HepG2 (cell line): ENCODE measurements around the gene HSD17B8. TPM values are rescaled to one million over a fixed set of nuclear protein-coding genes. Genes with fewer than 3 reads are reported as not detected.

Source experiments
- ARHGAP35 ChIP-seq: sonication (generic); formaldehyde crosslinking; IDR thresholded peaks from 2 replicates; pipeline ENCODE4 v1.9.0; 2022; ENCODE audit warnings: mild to moderate bottlenecking, inconsistent platforms, moderate library complexity, missing genetic modification reagents, borderline replicate concordance
- FOXA3 ChIP-seq: IDR thresholded peaks from 2 replicates; pipeline ENCODE4 v1.6.1; 2016; ENCODE audit warnings: missing genetic modification reagents, missing compliant biosample characterization
- KLF11 ChIP-seq: IDR thresholded peaks from 2 replicates; pipeline ENCODE4 v1.6.1; 2016; ENCODE audit warnings: missing compliant biosample characterization
- MIER3 ChIP-seq: IDR thresholded peaks from 2 replicates; pipeline ENCODE4 v1.6.1; 2016; ENCODE audit warnings: missing compliant biosample characterization, borderline replicate concordance
- MTA3 ChIP-seq: sonication (generic); formaldehyde crosslinking; IDR thresholded peaks from 2 replicates; pipeline ENCODE4 v1.4.0; 2020; ENCODE audit warnings: missing genetic modification reagents
- NONO ChIP-seq, 2 experiments: fragments of 450-650 bp in 1 of 2; sonication (generic) in 1 of 2; formaldehyde crosslinking in 1 of 2; IDR thresholded peaks in 1 of 2; conservative IDR thresholded peaks in 1 of 2; 2 replicates each; pipeline versions ENCODE4 v1.6.1 to v1.8.0; 2017 to 2022; ENCODE audit warnings: mild to moderate bottlenecking in 1 of 2, missing genetic modification reagents in 1 of 2, moderate library complexity in 1 of 2
- PAWR ChIP-seq: sonication (generic); formaldehyde crosslinking; IDR thresholded peaks from 2 replicates; pipeline ENCODE4 v1.4.0; 2020; ENCODE audit warnings: missing genetic modification reagents, mild to moderate bottlenecking, borderline replicate concordance
- POLR2AphosphoS5 ChIP-seq: IDR thresholded peaks from 2 replicates; pipeline ENCODE4 v1.6.1; 2012; ENCODE audit warnings: low read depth, low read length
- XRCC5 ChIP-seq: fragments of 200-400 bp; formaldehyde crosslinking; optimal IDR thresholded peaks from 2 replicates; pipeline ENCODE3; 2017; ENCODE audit warnings: mild to moderate bottlenecking, low read length
- ZMYM3 ChIP-seq: sonication (generic); formaldehyde crosslinking; IDR thresholded peaks from 2 replicates; pipeline ENCODE4 v1.5.1; 2020; ENCODE audit warnings: mild to moderate bottlenecking, missing genetic modification reagents
- ZNF101 ChIP-seq: sonication (generic); formaldehyde crosslinking; IDR thresholded peaks from 2 replicates; pipeline ENCODE4 v1.4.0; 2020; ENCODE audit warnings: mild to moderate bottlenecking, low read depth, missing genetic modification reagents, borderline replicate concordance
- ZNF136 ChIP-seq: sonication (generic); formaldehyde crosslinking; IDR thresholded peaks from 2 replicates; pipeline ENCODE4 v1.8.1; 2022; ENCODE audit warnings: low read depth, mild to moderate bottlenecking, moderate library complexity, missing genetic modification reagents
- ZNF180 ChIP-seq: sonication (generic); formaldehyde crosslinking; IDR thresholded peaks from 2 replicates; pipeline ENCODE4 v1.4.0; 2020; ENCODE audit warnings: low read depth, missing genetic modification reagents, borderline replicate concordance
- ZNF230 ChIP-seq: sonication (generic); formaldehyde crosslinking; IDR thresholded peaks from 2 replicates; pipeline ENCODE4 v1.4.0; 2020; ENCODE audit warnings: mild to moderate bottlenecking, missing genetic modification reagents
- ZNF556 ChIP-seq: sonication (generic); formaldehyde crosslinking; IDR thresholded peaks from 2 replicates; pipeline ENCODE4 v1.4.0; 2020; ENCODE audit warnings: mild to moderate bottlenecking, missing genetic modification reagents, borderline replicate concordance
- ZNF747 ChIP-seq: sonication (generic); formaldehyde crosslinking; IDR thresholded peaks from 2 replicates; pipeline ENCODE4 v1.8.1; 2023; ENCODE audit warnings: missing genetic modification reagents, mild to moderate bottlenecking, borderline replicate concordance
- ZNF83 ChIP-seq: sonication (generic); formaldehyde crosslinking; IDR thresholded peaks from 2 replicates; pipeline ENCODE4 v1.4.0; 2020; ENCODE audit warnings: missing genetic modification reagents, mild to moderate bottlenecking, borderline replicate concordance
- ZSCAN12 ChIP-seq: sonication (generic); formaldehyde crosslinking; IDR thresholded peaks from 2 replicates; pipeline ENCODE4 v1.9.0; 2021; ENCODE audit warnings: mild to moderate bottlenecking, missing genetic modification reagents
- polyA plus RNA-seq, 8 experiments: library from polyadenylated mRNA; depleted of rRNA in 3 of 8; stranded (reverse) in 7 of 8; unstranded in 1 of 8; fragments of >200 nt; fragmentation: Illumina TruSeq in 4 of 8; extraction: Trizol in 4 of 8; gene quantifications; 2 replicates each; pipeline versions ENCODE4 v1.2.1 to v1.2.3, GENCODE V29; 2011 to 2016; ENCODE audit warnings: low read depth in 4 of 8, missing spikeins in 1 of 8, mixed read lengths in 1 of 8; ENCODE audit not compliant: insufficient read depth in 1 of 8
- total RNA-seq, 5 experiments: library from RNA; depleted of rRNA; stranded (reverse); fragments of >200 nt; fragmentation: Illumina TruSeq; extraction: Trizol; gene quantifications; 2 replicates each; pipeline ENCODE4 v1.2.3, GENCODE V29; 2016; ENCODE audit warnings: low read depth in 1 of 5
- TF ChIP-seq, protein P1 (sequence below): sonication (generic); formaldehyde crosslinking; IDR thresholded peaks from 2 replicates; pipeline ENCODE4 v1.4.0; 2020; ENCODE audit warnings: missing genetic modification reagents, borderline replicate concordance
- TF ChIP-seq, protein P2 (sequence below): sonication (generic); formaldehyde crosslinking; IDR thresholded peaks from 2 replicates; pipeline ENCODE4 v1.5.0; 2020; ENCODE audit warnings: mild to moderate bottlenecking, low read depth, missing genetic modification reagents, borderline replicate concordance
- TF ChIP-seq, protein P3 (sequence below): IDR thresholded peaks from 2 replicates; pipeline ENCODE4 v1.6.1; 2018; ENCODE audit warnings: missing genetic modification reagents, mild to moderate bottlenecking, missing compliant biosample characterization

HSD17B8 gene
- total and polyA plus RNA-seq, 2 of the 13 experiments (the other 11 are each of a cell fraction or from before 2014, with no cell fraction given), result 12.6 to 20.1 TPM

DNA sequence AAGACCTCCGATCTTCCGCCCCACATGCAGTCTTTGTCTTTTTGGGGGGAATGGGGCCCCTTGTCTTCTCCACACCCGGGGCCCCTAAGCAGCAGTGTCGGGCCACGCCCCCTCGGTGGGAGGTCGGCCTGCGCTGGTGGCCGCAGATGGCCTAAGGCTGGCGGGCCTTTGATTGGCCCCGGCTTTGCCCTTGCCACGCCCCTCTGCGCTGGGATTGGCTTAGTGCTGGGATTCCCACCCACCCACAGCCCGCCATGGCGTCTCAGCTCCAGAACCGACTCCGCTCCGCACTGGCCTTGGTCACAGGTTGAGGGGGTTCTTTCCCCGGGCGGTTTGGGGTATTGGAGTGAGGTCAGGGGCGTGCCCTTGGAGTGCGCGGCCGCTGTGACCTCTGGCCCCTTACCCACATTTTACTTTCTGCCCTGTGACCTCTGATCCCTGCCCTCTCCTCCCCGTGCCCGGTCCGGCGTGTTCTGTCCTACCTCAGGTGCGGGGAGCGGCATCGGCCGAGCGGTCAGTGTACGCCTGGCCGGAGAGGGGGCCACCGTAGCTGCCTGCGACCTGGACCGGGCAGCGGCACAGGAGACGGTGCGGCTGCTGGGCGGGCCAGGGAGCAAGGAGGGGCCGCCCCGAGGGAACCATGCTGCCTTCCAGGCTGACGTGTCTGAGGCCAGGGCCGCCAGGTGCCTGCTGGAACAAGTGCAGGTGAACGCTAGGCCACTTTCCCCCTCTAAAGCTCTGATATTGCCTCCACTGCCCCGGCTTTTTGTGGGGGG lies at the start of gene HSD17B8 (continued):
- TF ChIP-seq, protein P1, sequence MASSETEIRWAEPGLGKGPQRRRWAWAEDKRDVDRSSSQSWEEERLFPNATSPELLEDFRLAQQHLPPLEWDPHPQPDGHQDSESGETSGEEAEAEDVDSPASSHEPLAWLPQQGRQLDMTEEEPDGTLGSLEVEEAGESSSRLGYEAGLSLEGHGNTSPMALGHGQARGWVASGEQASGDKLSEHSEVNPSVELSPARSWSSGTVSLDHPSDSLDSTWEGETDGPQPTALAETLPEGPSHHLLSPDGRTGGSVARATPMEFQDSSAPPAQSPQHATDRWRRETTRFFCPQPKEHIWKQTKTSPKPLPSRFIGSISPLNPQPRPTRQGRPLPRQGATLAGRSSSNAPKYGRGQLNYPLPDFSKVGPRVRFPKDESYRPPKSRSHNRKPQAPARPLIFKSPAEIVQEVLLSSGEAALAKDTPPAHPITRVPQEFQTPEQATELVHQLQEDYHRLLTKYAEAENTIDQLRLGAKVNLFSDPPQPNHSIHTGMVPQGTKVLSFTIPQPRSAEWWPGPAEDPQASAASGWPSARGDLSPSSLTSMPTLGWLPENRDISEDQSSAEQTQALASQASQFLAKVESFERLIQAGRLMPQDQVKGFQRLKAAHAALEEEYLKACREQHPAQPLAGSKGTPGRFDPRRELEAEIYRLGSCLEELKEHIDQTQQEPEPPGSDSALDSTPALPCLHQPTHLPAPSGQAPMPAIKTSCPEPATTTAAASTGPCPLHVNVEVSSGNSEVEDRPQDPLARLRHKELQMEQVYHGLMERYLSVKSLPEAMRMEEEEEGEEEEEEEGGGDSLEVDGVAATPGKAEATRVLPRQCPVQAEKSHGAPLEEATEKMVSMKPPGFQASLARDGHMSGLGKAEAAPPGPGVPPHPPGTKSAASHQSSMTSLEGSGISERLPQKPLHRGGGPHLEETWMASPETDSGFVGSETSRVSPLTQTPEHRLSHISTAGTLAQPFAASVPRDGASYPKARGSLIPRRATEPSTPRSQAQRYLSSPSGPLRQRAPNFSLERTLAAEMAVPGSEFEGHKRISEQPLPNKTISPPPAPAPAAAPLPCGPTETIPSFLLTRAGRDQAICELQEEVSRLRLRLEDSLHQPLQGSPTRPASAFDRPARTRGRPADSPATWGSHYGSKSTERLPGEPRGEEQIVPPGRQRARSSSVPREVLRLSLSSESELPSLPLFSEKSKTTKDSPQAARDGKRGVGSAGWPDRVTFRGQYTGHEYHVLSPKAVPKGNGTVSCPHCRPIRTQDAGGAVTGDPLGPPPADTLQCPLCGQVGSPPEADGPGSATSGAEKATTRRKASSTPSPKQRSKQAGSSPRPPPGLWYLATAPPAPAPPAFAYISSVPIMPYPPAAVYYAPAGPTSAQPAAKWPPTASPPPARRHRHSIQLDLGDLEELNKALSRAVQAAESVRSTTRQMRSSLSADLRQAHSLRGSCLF (CRISPR knock-in tag), result no peak; the same call in 1 of the 2 replicates
- TF ChIP-seq ZNF83 (CRISPR knock-in tag) (peak; percentile 43; the same call in 1 of the 2 replicates), ZNF136 (CRISPR knock-in tag) (peak; percentile 74; the same call in 1 of the 2 replicates), NONO (IDR thresholded peaks at IDR 0.05) (no peak), NONO (CRISPR knock-in tag; conservative IDR thresholded peaks at IDR 0.05) (peak; percentile 89; the same call in 1 of the 2 replicates), ZNF180 (CRISPR knock-in tag) (0 out of 2 replicates have a peak, but pooled peaks have one; percentile 56), ZNF747 (CRISPR knock-in tag) (peak; percentile 65; the same call in 1 of the 2 replicates), MTA3 (CRISPR knock-in tag) (no peak), ZNF556 (CRISPR knock-in tag) (peak; percentile 66; the same call in 1 of the 2 replicates), ZSCAN12 (0 out of 2 replicates have a peak, but pooled peaks have one; percentile 71), POLR2AphosphoS5 (peak; percentile 86), MIER3 (CRISPR knock-in tag) (no peak; the same call in 1 of the 2 replicates), KLF11 (CRISPR knock-in tag) (peak; percentile 58; the same call in 1 of the 2 replicates), ZNF101 (CRISPR knock-in tag) (0 out of 2 replicates have a peak, but pooled peaks have one; percentile 42), ARHGAP35 (CRISPR knock-in tag) (peak; percentile 68; the same call in 1 of the 2 replicates), XRCC5 (peak; percentile 74), ZMYM3 (CRISPR knock-in tag) (0 out of 2 replicates have a peak, but pooled peaks have one; percentile 18), PAWR (CRISPR knock-in tag) (peak; percentile 64; the same call in 1 of the 2 replicates), FOXA3 (0 out of 2 replicates have a peak, but pooled peaks have one; percentile 29), ZNF230 (peak; percentile 71)
- TF ChIP-seq, protein P2, sequence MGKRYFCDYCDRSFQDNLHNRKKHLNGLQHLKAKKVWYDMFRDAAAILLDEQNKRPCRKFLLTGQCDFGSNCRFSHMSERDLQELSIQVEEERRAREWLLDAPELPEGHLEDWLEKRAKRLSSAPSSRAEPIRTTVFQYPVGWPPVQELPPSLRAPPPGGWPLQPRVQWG, result no peak
- TF ChIP-seq, protein P3, sequence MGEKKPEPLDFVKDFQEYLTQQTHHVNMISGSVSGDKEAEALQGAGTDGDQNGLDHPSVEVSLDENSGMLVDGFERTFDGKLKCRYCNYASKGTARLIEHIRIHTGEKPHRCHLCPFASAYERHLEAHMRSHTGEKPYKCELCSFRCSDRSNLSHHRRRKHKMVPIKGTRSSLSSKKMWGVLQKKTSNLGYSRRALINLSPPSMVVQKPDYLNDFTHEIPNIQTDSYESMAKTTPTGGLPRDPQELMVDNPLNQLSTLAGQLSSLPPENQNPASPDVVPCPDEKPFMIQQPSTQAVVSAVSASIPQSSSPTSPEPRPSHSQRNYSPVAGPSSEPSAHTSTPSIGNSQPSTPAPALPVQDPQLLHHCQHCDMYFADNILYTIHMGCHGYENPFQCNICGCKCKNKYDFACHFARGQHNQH (CRISPR knock-in tag), result peak; percentile 41; the same call in 1 of the 2 replicates
